Trophoblast cell (in vitro differentiated cells and primary cell): ENCODE measurements around the gene CD96.

Source experiments
- DNase-seq, 2 donors: peaks; one replicate each; pipeline ENCODE4 v3.0.0-alpha.2; 2016
- H2AFZ ChIP-seq: 2 replicates; pipeline ENCODE4 v1.6.1; 2013; ENCODE audit warnings: low read length, moderate library complexity, mild to moderate bottlenecking; ENCODE audit not compliant: insufficient read depth, poor library complexity
- H2AK5ac ChIP-seq: 2 replicates; pipeline ENCODE4 v1.6.1; 2013; ENCODE audit warnings: mild to moderate bottlenecking, low read length
- H2BK120ac ChIP-seq: 2 replicates; pipeline ENCODE4 v1.6.1; 2013; ENCODE audit warnings: low read length, mild to moderate bottlenecking, moderate library complexity; ENCODE audit not compliant: insufficient read depth, poor library complexity
- H2BK12ac ChIP-seq: 2 replicates; pipeline ENCODE4 v1.6.1; 2013; ENCODE audit warnings: mild to moderate bottlenecking, low read length, moderate library complexity
- H2BK5ac ChIP-seq: 2 replicates; pipeline ENCODE4 v1.6.1; 2013; ENCODE audit warnings: low read length, low read depth, moderate library complexity, mild to moderate bottlenecking; ENCODE audit not compliant: poor library complexity
- H3K14ac ChIP-seq: 2 replicates; pipeline ENCODE4 v1.6.1; 2013; ENCODE audit warnings: mild to moderate bottlenecking, low read length
- H3K18ac ChIP-seq: 2 replicates; pipeline ENCODE4 v1.6.1; 2013; ENCODE audit warnings: mild to moderate bottlenecking, low read length
- H3K23ac ChIP-seq: 2 replicates; pipeline ENCODE4 v1.6.1; 2013; ENCODE audit warnings: low read length
- H3K27ac ChIP-seq: 2 replicates; pipeline ENCODE4 v1.5.1; 2013; ENCODE audit warnings: low read depth, mild to moderate bottlenecking, inconsistent platforms, low read length, moderate library complexity
- H3K27me3 ChIP-seq: 2 replicates; pipeline ENCODE4 v1.6.1; 2013; ENCODE audit warnings: inconsistent platforms, mild to moderate bottlenecking, low read length, moderate library complexity; ENCODE audit not compliant: insufficient read depth
- H3K36me3 ChIP-seq, 2 experiments: 1 replicate in 1 of 2; 2 replicates in 1 of 2; pipeline ENCODE4 v1.6.1; 2013; ENCODE audit warnings: low read length in 2 of 2, mild to moderate bottlenecking in 2 of 2, moderate library complexity in 1 of 2; ENCODE audit not compliant: insufficient read depth in 2 of 2, control insufficient read depth in 1 of 2
- H3K4ac ChIP-seq: 2 replicates; pipeline ENCODE4 v1.6.1; 2013; ENCODE audit warnings: low read depth, mild to moderate bottlenecking, low read length, moderate library complexity
- H3K4me1 ChIP-seq, 2 experiments: 1 replicate in 1 of 2; 2 replicates in 1 of 2; pipeline ENCODE4 v1.6.1; 2013; ENCODE audit warnings: low read length in 2 of 2, mild to moderate bottlenecking in 2 of 2, moderate library complexity in 1 of 2; ENCODE audit not compliant: insufficient read depth in 2 of 2, control insufficient read depth in 1 of 2
- H3K4me2 ChIP-seq: 2 replicates; pipeline ENCODE4 v1.6.1; 2013; ENCODE audit warnings: inconsistent platforms, mild to moderate bottlenecking, low read length, moderate library complexity
- H3K4me3 ChIP-seq: 2 replicates; pipeline ENCODE4 v1.5.1; 2013; ENCODE audit warnings: mild to moderate bottlenecking, low read depth, low read length, inconsistent platforms
- H3K79me1 ChIP-seq: one replicate; pipeline ENCODE4 v1.6.1; 2013; ENCODE audit warnings: low read length
- H3K79me2 ChIP-seq: 2 replicates; pipeline ENCODE4 v1.6.1; 2013; ENCODE audit warnings: low read length, mild to moderate bottlenecking; ENCODE audit not compliant: control insufficient read depth, insufficient read depth, poor library complexity
- H3K9ac ChIP-seq: 2 replicates; pipeline ENCODE4 v1.6.1; 2013; ENCODE audit warnings: mild to moderate bottlenecking, low read length
- H3K9me3 ChIP-seq: 2 replicates; pipeline ENCODE4 v1.6.1; 2013; ENCODE audit warnings: low read depth, mild to moderate bottlenecking, control low read depth, inconsistent platforms, low read length; ENCODE audit not compliant: insufficient read depth
- H4K12ac ChIP-seq: 2 replicates; pipeline ENCODE4 v1.6.1; 2013; ENCODE audit warnings: low read depth, mild to moderate bottlenecking, low read length, moderate library complexity
- H4K8ac ChIP-seq: 2 replicates; pipeline ENCODE4 v1.6.1; 2013; ENCODE audit warnings: low read depth, mild to moderate bottlenecking, low read length, moderate library complexity
- H4K91ac ChIP-seq: one replicate; pipeline ENCODE4 v1.6.1; 2013; ENCODE audit warnings: low read depth, mild to moderate bottlenecking, low read length, moderate library complexity
- WGBS: extraction: QIAGEN DNeasy Blood & Tissue Kit; methylation state at CpG from one replicate; pipeline ENCODE4 v1.1.7; 2013; ENCODE audit warnings: missing lambda C conversion rate; ENCODE audit not compliant: insufficient read length, insufficient coverage; ENCODE audit errors: extremely low coverage; 5-methylcytosine and 5-hydroxymethylcytosine counted together

CD96 gene

DNA sequence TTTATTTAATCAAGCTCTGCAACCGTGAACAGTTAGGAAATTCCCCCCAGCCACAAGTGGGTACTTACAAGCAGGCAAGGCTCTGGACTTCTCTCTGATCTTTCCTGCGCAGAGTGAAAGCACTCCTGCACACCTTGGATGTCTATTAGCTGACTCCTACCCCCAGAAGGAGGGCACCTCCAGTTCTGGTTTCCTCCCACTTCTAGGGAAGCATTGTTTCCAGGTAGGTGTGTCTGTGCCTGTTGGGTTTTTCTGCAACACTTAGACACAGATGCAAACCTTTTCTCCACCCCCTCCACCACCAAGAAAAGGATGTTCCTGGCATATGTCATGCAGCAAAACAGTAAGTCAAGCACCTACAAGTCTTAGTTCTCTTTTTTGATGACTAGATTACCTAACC, 53.2 kb downstream of the CD96 start, which contains the start of gene ZBED2:
Gene ZBED2, minus strand, starts transcription at position 115 of the 400 bp plus-strand sequence. CDS start 1,145 bp downstream, outside the sequence.
- no peak for DNase-seq
- H2BK12ac ChIP-seq = peak within 1 kb of the TSS; percentile 69
- peaks cover 1% of the 10 kb centered on the region for H3K79me2 ChIP-seq
- H3K27ac ChIP-seq = peak within 1 kb of the TSS; percentile 28
- peak within 1 kb of the TSS; percentile 38 for H3K4me2 ChIP-seq
- WGBS = no CpG with 5 or more reads among the region's 2 CpGs
- H3K9ac ChIP-seq = no peak within 1 kb of the TSS
- peak within 1 kb of the TSS; percentile 35 for H4K8ac ChIP-seq
- no peaks in the 10 kb centered on the region for H3K27me3 ChIP-seq
- H3K36me3 ChIP-seq = no peaks in the 10 kb centered on the region
- H3K18ac ChIP-seq = peak within 1 kb of the TSS; percentile 41
- H4K12ac ChIP-seq = no peak within 1 kb of the TSS
- peaks cover 2% of the 10 kb centered on the region for H3K9me3 ChIP-seq
- H2BK120ac ChIP-seq = peak within 1 kb of the TSS; percentile 25
- no peak within 1 kb of the TSS for H3K4ac ChIP-seq
- H2AFZ ChIP-seq = no peak within 1 kb of the TSS
- no peak within 1 kb of the TSS for H3K4me3 ChIP-seq
- H4K91ac ChIP-seq = peak within 1 kb of the TSS; percentile 56
- no peak within 1 kb of the TSS for H3K23ac ChIP-seq
- H3K79me1 ChIP-seq = peaks cover 11% of the 10 kb centered on the region
- no peak within 1 kb of the TSS for H2AK5ac ChIP-seq
- H3K14ac ChIP-seq = no peak within 1 kb of the TSS
- H2BK5ac ChIP-seq = peak within 1 kb of the TSS; percentile 79
- H3K4me1 ChIP-seq = peaks cover 14 to 25% of the 10 kb centered on the region in 2 experiments

DNA sequence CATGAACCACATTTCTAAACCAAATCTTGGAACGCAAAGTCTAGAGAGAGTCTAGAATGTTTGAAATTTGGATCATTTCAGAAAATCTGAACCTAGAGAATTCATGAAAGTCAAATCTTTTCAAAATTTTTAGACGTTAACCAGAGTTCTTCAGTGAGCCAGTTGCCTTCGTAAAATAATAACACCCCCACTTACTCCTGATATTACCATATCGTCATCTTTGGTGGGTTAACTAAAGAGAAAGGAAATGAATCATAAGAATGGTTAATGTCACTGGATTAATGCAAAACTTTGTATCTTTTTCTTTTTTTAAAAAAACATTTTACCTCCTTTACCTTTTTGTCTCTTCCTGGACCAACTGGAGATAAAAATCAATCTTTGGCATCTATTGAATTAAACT, 54.3 kb downstream of the CD96 start:
- no CpG with 5 or more reads among the region's 4 CpGs for WGBS
- no peak overlapping the region for H3K4me2 ChIP-seq
- H4K8ac ChIP-seq = no peak overlapping the region

DNA sequence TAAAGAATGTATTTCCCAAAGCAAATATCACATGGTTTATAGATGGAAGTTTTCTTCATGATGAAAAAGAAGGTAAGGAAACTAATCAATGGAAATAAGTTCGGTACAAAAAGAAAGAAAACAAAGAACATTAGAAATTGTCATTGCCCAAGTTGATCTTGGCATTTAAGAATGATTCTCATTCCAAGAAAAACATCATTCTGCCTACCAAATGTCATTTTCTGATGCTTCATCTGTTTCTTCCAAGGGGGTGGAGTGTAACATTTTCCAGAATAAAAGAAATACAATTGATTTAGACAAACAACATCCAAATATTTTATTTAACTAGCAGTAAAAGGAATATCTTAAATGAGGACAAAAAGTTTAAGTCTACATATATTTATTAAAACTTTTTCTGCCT, 56.1 kb downstream of the CD96 start:
- H4K91ac ChIP-seq = no peak overlapping the region
- H2BK12ac ChIP-seq = no peak overlapping the region
- no peaks in the 10 kb centered on the region for H3K36me3 ChIP-seq
- no peak for DNase-seq
- peaks cover 11% of the 10 kb centered on the region for H3K79me1 ChIP-seq
- no peak overlapping the region for H3K9ac ChIP-seq
- peaks cover 1% of the 10 kb centered on the region for H3K79me2 ChIP-seq
- H2AFZ ChIP-seq = no peak overlapping the region
- no peaks in the 10 kb centered on the region for H3K27me3 ChIP-seq
- no peak overlapping the region for H3K4ac ChIP-seq
- H3K4me1 ChIP-seq = peaks cover 11 to 17% of the 10 kb centered on the region in 2 experiments
- no peak overlapping the region for H3K23ac ChIP-seq
- H3K27ac ChIP-seq = no peak overlapping the region
- H3K4me3 ChIP-seq = no peak overlapping the region
- no peak overlapping the region for H2AK5ac ChIP-seq
- H2BK120ac ChIP-seq = no peak overlapping the region
- H4K8ac ChIP-seq = no peak overlapping the region
- H4K12ac ChIP-seq = no peak overlapping the region
- H2BK5ac ChIP-seq = no peak overlapping the region
- H3K18ac ChIP-seq = no peak overlapping the region
- no CpG with 5 or more reads among the region's 1 CpG for WGBS
- peaks cover 2% of the 10 kb centered on the region for H3K9me3 ChIP-seq
- no peak overlapping the region for H3K14ac ChIP-seq
- no peak overlapping the region for H3K4me2 ChIP-seq

More for the DNA sequence above, 54.3 kb downstream of the CD96 start:
- Histone ChIP-seq H2AK5ac (no peak overlapping the region), H3K9me3 (peaks cover 2% of the 10 kb centered on the region), H4K12ac (no peak overlapping the region), H2BK12ac (no peak overlapping the region), H3K9ac (no peak overlapping the region), H2AFZ (no peak overlapping the region), H3K4me3 (no peak overlapping the region), H3K79me2 (peaks cover 1% of the 10 kb centered on the region), H3K27ac (no peak overlapping the region), H3K18ac (no peak overlapping the region), H3K36me3 (no peaks in the 10 kb centered on the region), H3K14ac (no peak overlapping the region), H3K23ac (no peak overlapping the region), H2BK5ac (no peak overlapping the region), H2BK120ac (no peak overlapping the region), H3K27me3 (no peaks in the 10 kb centered on the region), H4K91ac (no peak overlapping the region), H3K4ac (no peak overlapping the region), H3K79me1 (peaks cover 11% of the 10 kb centered on the region), H3K4me1 (peaks cover 11 to 21% of the 10 kb centered on the region in 2 experiments)
- no peak for DNase-seq

DNA sequence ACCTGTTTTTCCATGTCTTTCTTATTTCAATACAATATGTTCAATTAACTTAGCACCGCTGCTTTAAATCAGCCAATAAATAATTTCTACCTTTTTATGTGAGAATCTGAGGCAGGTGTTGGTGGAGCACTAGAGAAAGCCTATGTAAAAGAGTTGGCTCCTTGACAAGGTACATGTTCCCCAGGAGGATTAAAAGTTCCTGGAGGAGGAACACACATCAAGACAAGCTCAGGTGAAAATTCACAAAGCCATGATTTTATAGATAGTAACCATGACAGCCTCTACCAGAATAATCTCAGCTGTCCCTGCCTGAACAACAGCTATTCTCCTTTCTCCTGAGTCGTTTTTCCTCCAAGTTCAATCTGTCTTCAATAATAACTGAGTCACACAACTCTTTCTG, 56.6 kb downstream of the CD96 start:
- Histone ChIP-seq H3K14ac (no peak overlapping the region), H2AK5ac (no peak overlapping the region)

More for the DNA sequence above, 56.6 kb downstream of the CD96 start:
- Histone ChIP-seq H2BK12ac (no peak overlapping the region), H2BK120ac (no peak overlapping the region), H3K79me1 (peaks cover 9% of the 10 kb centered on the region), H3K4ac (no peak overlapping the region), H2BK5ac (no peak overlapping the region), H4K12ac (no peak overlapping the region), H4K91ac (no peak overlapping the region), H3K18ac (no peak overlapping the region), H3K4me1 (peaks cover 11 to 15% of the 10 kb centered on the region in 2 experiments), H3K27me3 (no peaks in the 10 kb centered on the region), H3K23ac (no peak overlapping the region), H3K4me3 (no peak overlapping the region), H3K79me2 (peaks cover under 1% of the 10 kb centered on the region), H3K4me2 (no peak overlapping the region), H3K9me3 (peaks cover 2% of the 10 kb centered on the region), H4K8ac (no peak overlapping the region), H3K27ac (no peak overlapping the region), H3K36me3 (no peaks in the 10 kb centered on the region), H3K9ac (no peak overlapping the region), H2AFZ (no peak overlapping the region)
- peak in 1 of 2 donors; percentile 30 for DNase-seq
- WGBS = no CpG with 5 or more reads among the region's 2 CpGs
